ENCODE results near the gene TOMM6. TPM values are rescaled to one million over a fixed set of nuclear protein-coding genes. Genes with fewer than 3 reads are reported as not detected.

Gene TOMM6
- 100 to 1,000 TPM in 3 of 4 donors, 10 to 100 TPM in 1; 96.3 to 134 (median 124) TPM for total RNA-seq

GRCh38 chr6:41787219-41787917 lies at the start of gene TOMM6:
TSS of gene TOMM6 (plus strand) at chr6:41787694. CDS start at chr6:41787698, 4 bp downstream.
- 0 to 1% methylated on average over 33 to 55 of the region's 55 CpGs for WGBS, 2 donors
- peak within 1 kb of the TSS; percentile 72 to 93 (median 80) for H3K4me3 ChIP-seq (replicated peaks in 1 of 3)
- TF ChIP-seq, protein P1, sequence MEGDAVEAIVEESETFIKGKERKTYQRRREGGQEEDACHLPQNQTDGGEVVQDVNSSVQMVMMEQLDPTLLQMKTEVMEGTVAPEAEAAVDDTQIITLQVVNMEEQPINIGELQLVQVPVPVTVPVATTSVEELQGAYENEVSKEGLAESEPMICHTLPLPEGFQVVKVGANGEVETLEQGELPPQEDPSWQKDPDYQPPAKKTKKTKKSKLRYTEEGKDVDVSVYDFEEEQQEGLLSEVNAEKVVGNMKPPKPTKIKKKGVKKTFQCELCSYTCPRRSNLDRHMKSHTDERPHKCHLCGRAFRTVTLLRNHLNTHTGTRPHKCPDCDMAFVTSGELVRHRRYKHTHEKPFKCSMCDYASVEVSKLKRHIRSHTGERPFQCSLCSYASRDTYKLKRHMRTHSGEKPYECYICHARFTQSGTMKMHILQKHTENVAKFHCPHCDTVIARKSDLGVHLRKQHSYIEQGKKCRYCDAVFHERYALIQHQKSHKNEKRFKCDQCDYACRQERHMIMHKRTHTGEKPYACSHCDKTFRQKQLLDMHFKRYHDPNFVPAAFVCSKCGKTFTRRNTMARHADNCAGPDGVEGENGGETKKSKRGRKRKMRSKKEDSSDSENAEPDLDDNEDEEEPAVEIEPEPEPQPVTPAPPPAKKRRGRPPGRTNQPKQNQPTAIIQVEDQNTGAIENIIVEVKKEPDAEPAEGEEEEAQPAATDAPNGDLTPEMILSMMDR (IDR thresholded peaks at IDR 0.05), result peak; percentile 68 to 96 (median 92)
- TF ChIP-seq POLR2A (IDR thresholded peaks at IDR 0.05), result peak; percentile 41 to 93
- H3K27me3 ChIP-seq, result no peaks in the 10 kb centered on the region
- H3K27ac ChIP-seq, result peak within 1 kb of the TSS; percentile 73 to 90 (median 87)
- peaks cover 7 to 20% of the 10 kb centered on the region in 2 donors for H3K4me1 ChIP-seq
- H3K9me3 ChIP-seq, result no peaks in the 10 kb centered on the region
- intact Hi-C loops (cut with DNase I), result loop anchor here (5.0 to 10.0 kb wide), 3 partner anchors 135 to 427 kb away; partner anchors contain the start of genes BYSL, MED20 and MRPS10
- H3K36me3 ChIP-seq, result peaks cover 11 to 14% of the 10 kb centered on the region in 2 donors
- peak; percentile 95 to 96 for DNase-seq

GRCh38 chr6:41739041-41739440 lies 48.5 kb upstream of the TOMM6 start:
- TF ChIP-seq, protein P1 (IDR thresholded peaks at IDR 0.05), result no peak
- no peak for TF ChIP-seq POLR2A (IDR thresholded peaks at IDR 0.05)
- no peak overlapping the region for H3K27ac ChIP-seq
- H3K9me3 ChIP-seq, result no peaks in the 10 kb centered on the region

DNA sequence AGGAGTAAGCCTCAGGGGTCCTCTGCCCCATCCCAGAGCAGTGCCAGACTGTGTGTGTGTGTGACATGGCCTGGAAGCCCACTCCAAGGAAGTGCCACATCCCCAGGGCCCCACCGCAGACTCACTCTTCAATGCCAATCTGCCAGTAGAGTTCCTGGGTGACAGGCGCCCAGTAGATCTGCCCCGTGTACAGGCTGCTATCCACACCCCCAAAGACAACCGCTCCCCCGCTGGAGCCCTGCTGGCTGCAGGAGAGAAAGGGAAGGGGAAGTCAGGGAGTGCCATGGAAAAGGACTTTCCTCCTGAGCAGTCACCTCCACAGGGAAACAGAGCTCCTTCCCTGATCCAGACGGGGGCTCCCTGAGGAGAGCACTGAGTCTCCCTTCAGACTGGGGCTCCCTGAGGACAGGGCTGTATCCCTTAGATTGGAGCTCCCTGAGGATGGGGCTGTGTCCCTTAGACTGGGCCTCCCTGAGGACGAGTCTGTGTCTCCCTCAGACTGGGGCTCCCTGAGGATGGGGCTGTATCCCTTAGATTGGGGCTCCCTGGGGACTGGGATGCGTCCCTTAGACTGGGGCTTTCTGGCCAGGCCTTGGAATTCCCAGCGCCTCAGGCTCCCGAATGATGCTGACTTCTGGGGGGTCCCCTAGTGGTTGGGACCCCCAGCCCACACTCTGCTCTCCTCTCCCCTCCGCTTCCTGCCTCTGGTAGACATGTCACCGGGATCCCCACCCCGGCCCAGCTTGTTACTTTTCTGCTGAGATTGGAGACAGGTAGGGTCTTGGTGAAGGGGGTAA lies 46.9 kb upstream of the TOMM6 start:
- no peaks in the 10 kb centered on the region for H3K9me3 ChIP-seq
- no peak for DNase-seq
- H3K4me3 ChIP-seq (replicated peaks in 1 of 3), result no peak overlapping the region
- intact Hi-C loops (cut with DNase I), result no loop called here
- no peaks in the 10 kb centered on the region for H3K36me3 ChIP-seq
- 85 to 89% methylated on average over 6 to 11 of the region's 13 CpGs for WGBS, 2 donors
- no peaks in the 10 kb centered on the region for H3K27me3 ChIP-seq
- H3K4me1 ChIP-seq, result peaks cover 3 to 5% of the 10 kb centered on the region in 2 donors
- no peak for TF ChIP-seq POLR2A (IDR thresholded peaks at IDR 0.05)
- TF ChIP-seq, protein P1 (IDR thresholded peaks at IDR 0.05), result no peak
- H3K27ac ChIP-seq, result no peak overlapping the region

More at GRCh38 chr6:41739041-41739440, 48.5 kb upstream of the TOMM6 start:
- intact Hi-C loops (cut with DNase I), result loop anchor here (5.0 kb wide), 1 partner anchor 38 kb away; the partner anchor contains the start of gene FRS3
- no peaks in the 10 kb centered on the region for H3K36me3 ChIP-seq
- no peak for DNase-seq
- H3K4me1 ChIP-seq, result peaks cover 3 to 5% of the 10 kb centered on the region in 2 donors
- 79 to 81% methylated on average over 4 of the region's 4 CpGs for WGBS, 2 donors
- no peaks in the 10 kb centered on the region for H3K27me3 ChIP-seq
- no peak overlapping the region for H3K4me3 ChIP-seq (replicated peaks in 1 of 3)

DNA sequence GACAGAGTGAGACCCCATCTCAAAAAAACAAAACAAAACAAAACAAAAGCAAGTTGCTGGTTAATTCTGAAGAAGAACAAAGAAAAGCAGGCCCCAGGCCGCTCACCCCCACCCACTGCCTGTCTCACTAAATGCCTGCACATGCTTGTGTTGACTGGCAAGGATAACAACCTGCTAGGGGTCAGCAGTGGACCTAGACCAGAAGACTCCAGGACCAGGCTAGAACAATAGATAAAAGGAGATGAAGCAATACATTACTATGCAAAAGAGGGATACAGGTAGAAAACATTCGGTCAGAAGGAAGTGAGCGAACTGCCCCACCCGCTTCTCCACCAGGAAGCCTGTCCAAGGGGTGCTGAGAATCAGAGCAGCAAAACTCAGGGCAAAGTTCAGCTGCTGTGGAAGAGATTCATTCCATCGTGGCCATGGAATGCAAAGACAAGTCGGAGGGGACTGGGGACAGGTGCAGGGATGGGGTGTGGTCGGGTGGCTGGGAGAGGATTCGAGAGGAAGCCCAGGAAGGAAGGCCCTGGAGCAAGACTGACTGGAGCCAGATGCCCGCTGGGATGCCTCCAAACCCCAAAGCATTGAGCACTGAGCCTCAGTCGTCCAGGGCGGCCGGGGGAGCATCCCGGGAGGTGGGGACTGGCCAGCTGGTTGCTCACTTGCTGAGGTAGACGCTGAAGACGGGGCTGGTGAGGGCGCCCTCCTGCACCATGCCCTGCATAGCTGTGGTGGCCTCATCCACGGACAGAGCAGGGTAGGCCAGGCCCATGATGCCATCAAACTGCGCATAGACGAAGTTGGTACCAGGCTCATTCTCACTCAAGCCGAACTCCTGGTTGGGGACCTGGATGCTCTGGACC lies 45.6 kb upstream of the TOMM6 start:
- no peaks in the 10 kb centered on the region for H3K36me3 ChIP-seq
- H3K9me3 ChIP-seq, result no peaks in the 10 kb centered on the region
- no peaks in the 10 kb centered on the region for H3K27me3 ChIP-seq
- no peaks in the 10 kb centered on the region for H3K4me1 ChIP-seq
- no peak for DNase-seq
- 83 to 86% methylated on average over 15 to 18 of the region's 20 CpGs for WGBS, 2 donors
- H3K4me3 ChIP-seq (replicated peaks in 1 of 3), result no peak overlapping the region
- H3K27ac ChIP-seq, result no peak overlapping the region
- intact Hi-C loops (cut with DNase I), result no loop called here
- TF ChIP-seq, protein P1 (IDR thresholded peaks at IDR 0.05), result no peak
- no peak for TF ChIP-seq POLR2A (IDR thresholded peaks at IDR 0.05)

All from thyroid gland (tissue), 4 donors.